Panc1 (cell line): ENCODE data around the gene EXD3. TPM values are rescaled to one million over a fixed set of nuclear protein-coding genes. Genes with fewer than 3 reads are reported as not detected.

Source experiments
- ATAC-seq: fragments of 200-7000 bp; cut with Tn5 transposase; 2 replicates; pipeline ENCODE4 v1.9.1; 2020; ENCODE audit warnings: mild to moderate bottlenecking, moderate library complexity
- BruUV-seq: library from RNA; stranded (reverse); fragments of 400-500 nt; replicated peaks from 2 replicates; lab custom pipeline; 2021; lab: Mats Ljungman, UMichigan
- CTCF ChIA-PET: fragments of 300-600 bp; sonication (Branson Sonifier 250); formaldehyde crosslinking; loops from one replicate; lab custom pipeline; 2022; ENCODE audit warnings: antibody characterized with exemption; lab: Charles Lee
- POLR2A ChIA-PET: fragments of 300-600 bp; sonication (Branson Sonifier 250); formaldehyde crosslinking; loops from one replicate; lab custom pipeline; 2022; ENCODE audit warnings: antibody characterized with exemption; lab: Charles Lee
- DNase-seq: peaks from one replicate; pipeline ENCODE4 v3.0.0-alpha.2; 2010; ENCODE audit warnings: low read depth, low spot score
- H3K27ac ChIP-seq: 2 replicates; pipeline ENCODE4 v1.5.1; 2011; ENCODE audit warnings: mild to moderate bottlenecking, low read length, inconsistent platforms
- H3K27me3 ChIP-seq: fragments of 200-500 bp; sonication (Bioruptor generic); 2 replicates; pipeline ENCODE4 v1.6.0; 2014; ENCODE audit warnings: low read length, inconsistent platforms; ENCODE audit not compliant: control insufficient read depth, insufficient read depth
- H3K36me3 ChIP-seq: fragments of 200-500 bp; sonication (Bioruptor generic); 2 replicates; pipeline ENCODE4 v1.5.1; 2014; ENCODE audit warnings: inconsistent platforms, mild to moderate bottlenecking, low read length, moderate library complexity; ENCODE audit not compliant: control insufficient read depth, insufficient read depth
- H3K4me1 ChIP-seq: 2 replicates; pipeline ENCODE4 v1.5.1; 2011; ENCODE audit warnings: inconsistent platforms, mild to moderate bottlenecking, low read length, moderate library complexity; ENCODE audit not compliant: control insufficient read depth, insufficient read depth
- H3K4me3 ChIP-seq, 2 experiments: 2 replicates each; pipeline ENCODE4 v1.5.1; 2011 to 2012; ENCODE audit warnings: low read depth in 2 of 2, low read length in 2 of 2, mild to moderate bottlenecking in 2 of 2, inconsistent platforms in 1 of 2, moderate library complexity in 1 of 2
- H3K9me3 ChIP-seq: fragments of 200-500 bp; sonication (Bioruptor generic); 2 replicates; pipeline ENCODE4 v1.5.1; 2014; ENCODE audit warnings: low read depth, mild to moderate bottlenecking, inconsistent platforms, low read length, moderate library complexity; ENCODE audit not compliant: control insufficient read depth, insufficient read depth
- POLR2AphosphoS5 ChIP-seq: IDR thresholded peaks from 2 replicates; pipeline ENCODE4 v1.6.1; 2012; ENCODE audit warnings: mild to moderate bottlenecking, low read depth, low read length, moderate library complexity
- SIN3A ChIP-seq: IDR thresholded peaks from 2 replicates; pipeline ENCODE4 v1.6.1; 2012; ENCODE audit warnings: low read depth, mild to moderate bottlenecking, low read length, moderate library complexity, borderline replicate concordance; ENCODE audit not compliant: insufficient read depth
- TCF7L2 ChIP-seq: IDR thresholded peaks from 2 replicates; pipeline ENCODE4 v1.6.1; 2011; ENCODE audit warnings: mild to moderate bottlenecking, low read depth, low read length, inconsistent platforms
- in situ Hi-C: cut with HindIII; loops from 2 replicates; pipeline ENCODE4 v1.10.0; 2016; ENCODE audit warnings: low sequenced_read_pairs, low pct_unique_long_range_greater_than_20kb
- intact Hi-C: fragments of 100-400 bp; cut with micrococcal nuclease; formaldehyde crosslinking; loops from one replicate; pipeline ENCODE4 v1.10.0; 2022; ENCODE audit not compliant: unreplicated experiment
- total RNA-seq: library from RNA; stranded (reverse); gene quantifications from one replicate; pipeline ENCODE4 v1.2.1, GENCODE V29; 2021; ENCODE audit not compliant: unreplicated experiment
- TF ChIP-seq, protein P1 (sequence below): fragments of 450-650 bp; IDR thresholded peaks from 2 replicates; pipeline ENCODE4 v1.5.1; 2017; ENCODE audit warnings: mild to moderate bottlenecking
- TF ChIP-seq, protein P2 (sequence below), 2 experiments: IDR thresholded peaks; 2 replicates each; pipeline ENCODE4 v1.6.1; 2011 to 2012; ENCODE audit warnings: low read depth in 2 of 2, control low read depth in 1 of 2, low read length in 1 of 2, mild to moderate bottlenecking in 1 of 2, moderate library complexity in 1 of 2; ENCODE audit not compliant: insufficient read depth in 1 of 2

EXD3 gene
- total RNA-seq, 1 experiment from 2014 or later, result 9.2 TPM

- TSS peak; percentile 63 for BruUV-seq
- peak within 1 kb of the TSS; percentile 84 for H3K27ac ChIP-seq
- H3K36me3 ChIP-seq, result peaks cover 3% of the 10 kb centered on the region; the same call in 1 of the 2 replicates
Measured at GRCh38 chr9:137277329-137278041, 145.5 kb downstream of the EXD3 start, which contains the start of gene TOR4A. TOR4A (plus strand) TSS chr9:137277726; CDS start chr9:137278690, 964 bp downstream.

DNA sequence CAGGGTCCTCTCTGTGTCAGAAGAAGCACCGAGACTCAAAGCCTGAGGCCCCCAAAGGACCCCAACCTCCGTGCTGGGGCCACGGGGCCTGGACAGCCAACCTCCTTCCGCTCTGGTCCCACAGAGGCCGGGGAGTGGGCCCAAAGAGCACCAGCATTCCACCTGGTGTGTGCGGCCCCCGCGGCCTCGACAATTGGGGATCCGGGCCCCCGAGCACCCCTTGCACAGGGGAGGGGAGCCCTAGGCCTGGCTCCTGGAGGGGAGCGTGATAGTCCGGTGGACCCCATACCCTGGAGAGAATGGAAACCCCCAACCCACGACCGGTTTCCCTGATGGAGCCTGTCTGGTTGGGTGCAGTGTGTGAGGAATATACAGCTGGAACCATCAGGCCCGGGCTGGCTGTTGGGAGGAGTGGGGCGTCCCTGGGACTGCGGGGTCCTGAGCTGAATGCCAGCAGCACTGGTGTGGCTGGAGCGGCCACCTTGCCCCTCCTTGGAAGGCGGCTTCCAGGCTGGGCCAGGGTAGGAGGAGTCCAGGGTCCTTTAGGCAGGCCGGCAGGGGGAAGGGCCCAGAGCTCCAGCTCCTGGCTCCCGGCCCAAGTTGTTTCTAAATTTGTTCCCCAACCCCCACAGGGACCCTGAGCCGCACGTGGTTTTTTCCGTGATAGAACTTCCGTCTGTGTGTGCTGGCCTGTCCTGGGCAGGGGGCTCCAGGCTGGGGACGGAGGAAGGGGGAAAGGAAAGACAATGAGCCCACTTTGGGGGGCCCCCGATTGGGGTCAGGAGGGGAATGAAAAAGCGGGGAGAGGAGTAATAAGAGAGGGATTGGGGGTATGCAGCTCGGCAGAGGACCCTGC is 146.3 kb downstream of the EXD3 start:
- H3K4me3 ChIP-seq, result peak overlapping the region; percentile 55 to 73
- DNase-seq (no peak), ATAC-seq (peak; percentile 61)
- peaks cover 13% of the 10 kb centered on the region for H3K4me1 ChIP-seq
- peak overlapping the region; percentile 84 for H3K27ac ChIP-seq
- in situ Hi-C loops (no loop called here), intact Hi-C loops (no loop called here)
- H3K27me3 ChIP-seq, result no peaks in the 10 kb centered on the region
- peaks cover 3% of the 10 kb centered on the region; the same call in 1 of the 2 replicates for H3K36me3 ChIP-seq
- POLR2A ChIA-PET, result interaction anchor here (0.5 to 0.6 kb wide), 3 partner anchors 10 to 94 kb away, joined by 3 to 9 read pairs (median 3); no protein-coding TSS in a partner anchor
- BruUV-seq, result no TSS peak
- CTCF ChIA-PET, result interaction anchor here (0.7 to 1.1 kb wide), 2 partner anchors 10 to 11 kb away, joined by 3 to 6 read pairs; no protein-coding TSS in a partner anchor
- no peaks in the 10 kb centered on the region for H3K9me3 ChIP-seq
- TF ChIP-seq POLR2AphosphoS5 (no peak), TCF7L2 (no peak), SIN3A (no peak)
- TF ChIP-seq, protein P1, sequence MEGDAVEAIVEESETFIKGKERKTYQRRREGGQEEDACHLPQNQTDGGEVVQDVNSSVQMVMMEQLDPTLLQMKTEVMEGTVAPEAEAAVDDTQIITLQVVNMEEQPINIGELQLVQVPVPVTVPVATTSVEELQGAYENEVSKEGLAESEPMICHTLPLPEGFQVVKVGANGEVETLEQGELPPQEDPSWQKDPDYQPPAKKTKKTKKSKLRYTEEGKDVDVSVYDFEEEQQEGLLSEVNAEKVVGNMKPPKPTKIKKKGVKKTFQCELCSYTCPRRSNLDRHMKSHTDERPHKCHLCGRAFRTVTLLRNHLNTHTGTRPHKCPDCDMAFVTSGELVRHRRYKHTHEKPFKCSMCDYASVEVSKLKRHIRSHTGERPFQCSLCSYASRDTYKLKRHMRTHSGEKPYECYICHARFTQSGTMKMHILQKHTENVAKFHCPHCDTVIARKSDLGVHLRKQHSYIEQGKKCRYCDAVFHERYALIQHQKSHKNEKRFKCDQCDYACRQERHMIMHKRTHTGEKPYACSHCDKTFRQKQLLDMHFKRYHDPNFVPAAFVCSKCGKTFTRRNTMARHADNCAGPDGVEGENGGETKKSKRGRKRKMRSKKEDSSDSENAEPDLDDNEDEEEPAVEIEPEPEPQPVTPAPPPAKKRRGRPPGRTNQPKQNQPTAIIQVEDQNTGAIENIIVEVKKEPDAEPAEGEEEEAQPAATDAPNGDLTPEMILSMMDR, result no peak
- TF ChIP-seq, protein P2, sequence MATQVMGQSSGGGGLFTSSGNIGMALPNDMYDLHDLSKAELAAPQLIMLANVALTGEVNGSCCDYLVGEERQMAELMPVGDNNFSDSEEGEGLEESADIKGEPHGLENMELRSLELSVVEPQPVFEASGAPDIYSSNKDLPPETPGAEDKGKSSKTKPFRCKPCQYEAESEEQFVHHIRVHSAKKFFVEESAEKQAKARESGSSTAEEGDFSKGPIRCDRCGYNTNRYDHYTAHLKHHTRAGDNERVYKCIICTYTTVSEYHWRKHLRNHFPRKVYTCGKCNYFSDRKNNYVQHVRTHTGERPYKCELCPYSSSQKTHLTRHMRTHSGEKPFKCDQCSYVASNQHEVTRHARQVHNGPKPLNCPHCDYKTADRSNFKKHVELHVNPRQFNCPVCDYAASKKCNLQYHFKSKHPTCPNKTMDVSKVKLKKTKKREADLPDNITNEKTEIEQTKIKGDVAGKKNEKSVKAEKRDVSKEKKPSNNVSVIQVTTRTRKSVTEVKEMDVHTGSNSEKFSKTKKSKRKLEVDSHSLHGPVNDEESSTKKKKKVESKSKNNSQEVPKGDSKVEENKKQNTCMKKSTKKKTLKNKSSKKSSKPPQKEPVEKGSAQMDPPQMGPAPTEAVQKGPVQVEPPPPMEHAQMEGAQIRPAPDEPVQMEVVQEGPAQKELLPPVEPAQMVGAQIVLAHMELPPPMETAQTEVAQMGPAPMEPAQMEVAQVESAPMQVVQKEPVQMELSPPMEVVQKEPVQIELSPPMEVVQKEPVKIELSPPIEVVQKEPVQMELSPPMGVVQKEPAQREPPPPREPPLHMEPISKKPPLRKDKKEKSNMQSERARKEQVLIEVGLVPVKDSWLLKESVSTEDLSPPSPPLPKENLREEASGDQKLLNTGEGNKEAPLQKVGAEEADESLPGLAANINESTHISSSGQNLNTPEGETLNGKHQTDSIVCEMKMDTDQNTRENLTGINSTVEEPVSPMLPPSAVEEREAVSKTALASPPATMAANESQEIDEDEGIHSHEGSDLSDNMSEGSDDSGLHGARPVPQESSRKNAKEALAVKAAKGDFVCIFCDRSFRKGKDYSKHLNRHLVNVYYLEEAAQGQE (IDR thresholded peaks at IDR 0.05; ENCODE audit: insufficient read depth in 1 of 2, low read depth in 2 of 2, low read length in 1 of 2), result no peak

More at GRCh38 chr9:137277329-137278041, 145.5 kb downstream of the EXD3 start, which contains the start of gene TOR4A:
- peak within 1 kb of the TSS; percentile 55 to 73 for H3K4me3 ChIP-seq
- ChIA-PET POLR2A (interaction anchor here (0.5 kb wide), 1 partner anchor 10 kb away, joined by 9 read pairs; no protein-coding TSS in a partner anchor), CTCF (interaction anchor here (1.1 kb wide), 1 partner anchor 9 kb away, joined by 3 read pairs; no protein-coding TSS in a partner anchor)
- peak; percentile 69; the same call in 1 of the 2 replicates for TF ChIP-seq POLR2AphosphoS5
- TF ChIP-seq, protein P2 (IDR thresholded peaks at IDR 0.05; ENCODE audit: insufficient read depth in 1 of 2, low read depth in 2 of 2, low read length in 1 of 2), result 0 out of 4 replicates have a peak, but pooled peaks of 1 of the 2 experiments have one; percentile 15
- TF ChIP-seq SIN3A, result no peak; the same call in 1 of the 2 replicates
- TF ChIP-seq TCF7L2, result no peak
- TF ChIP-seq, protein P1, result peak; percentile 64
- no peaks in the 10 kb centered on the region for H3K27me3 ChIP-seq
- peaks cover 13% of the 10 kb centered on the region for H3K4me1 ChIP-seq
- no peaks in the 10 kb centered on the region for H3K9me3 ChIP-seq
- in situ Hi-C loops (no loop called here), intact Hi-C loops (no loop called here)
- ATAC-seq, result peak; percentile 89
- no peak for DNase-seq
